SW480 (cell line): Measurements from ENCODE around the gene PUM1.
"Not testable (repeated sequence)": the region's sequence is repeated elsewhere in the genome, so short reads cannot be mapped to it uniquely, and the experiment has no call there.

ENCODE experiments used
- DNase-seq: peaks from one replicate; pipeline ENCODE4 v3.0.0-alpha.2; 2016; ENCODE audit warnings: low spot score

Gene PUM1

DNA sequence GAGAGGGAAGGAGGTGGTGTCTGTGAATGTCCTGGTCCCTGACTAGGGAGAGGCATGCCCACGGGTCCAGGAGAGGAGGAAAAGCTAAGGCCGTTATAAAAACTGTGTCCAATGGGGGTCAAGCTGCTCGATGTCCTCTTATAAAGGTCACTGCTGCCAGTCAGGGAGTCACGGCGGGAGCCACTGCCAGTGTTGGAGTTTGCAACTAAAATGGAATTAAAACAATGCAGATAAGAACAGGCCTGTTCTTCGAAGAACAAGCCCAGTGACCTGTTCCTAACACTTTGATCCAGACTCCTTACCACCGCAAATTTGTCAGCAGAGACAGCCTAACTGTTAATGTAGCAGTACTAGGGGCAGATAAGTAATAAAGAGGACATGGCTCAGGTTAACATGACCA is 100.8 kb downstream of the PUM1 start:
- DNase-seq = no peak

DNA sequence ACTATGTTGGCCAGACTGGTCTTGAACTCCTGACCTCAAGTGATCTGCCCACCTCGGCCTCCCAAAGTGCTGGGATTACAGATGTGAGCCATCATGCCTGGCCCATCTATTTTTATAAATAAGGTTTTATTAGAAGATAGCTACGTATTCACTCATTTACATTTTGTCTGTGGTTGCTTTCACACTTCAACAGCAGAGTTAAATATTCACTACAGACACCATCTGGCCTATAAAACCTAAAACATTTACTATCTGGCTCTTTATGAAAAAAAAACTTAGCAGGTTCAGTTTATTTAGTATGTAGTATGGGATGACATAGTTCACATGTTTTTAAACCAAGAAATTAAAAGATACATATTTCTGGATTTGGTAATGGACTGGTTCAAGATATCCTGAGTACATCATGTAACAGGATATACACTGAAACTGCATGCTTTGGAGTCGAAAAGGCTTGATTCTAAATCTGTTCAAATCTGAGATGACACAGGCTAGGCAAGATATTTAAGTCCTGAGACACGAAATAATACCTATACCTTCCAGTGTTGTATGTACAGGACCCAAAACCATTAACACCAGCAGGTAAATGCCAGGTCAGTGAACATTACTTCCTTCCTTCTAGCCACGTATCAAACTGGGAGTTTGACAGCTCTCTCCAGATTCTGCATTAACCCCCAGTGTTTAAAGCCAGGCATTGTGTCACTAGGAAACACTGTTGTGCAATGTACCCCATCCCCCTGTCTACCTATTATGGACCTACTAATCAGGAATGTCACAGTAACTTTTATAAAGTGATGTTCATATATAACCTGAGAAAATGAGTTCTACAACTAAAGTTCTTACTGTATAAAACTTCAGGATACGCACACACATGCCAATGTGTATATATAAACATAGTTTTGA is 102.7 kb downstream of the PUM1 start:
- DNase-seq = no peak

DNA sequence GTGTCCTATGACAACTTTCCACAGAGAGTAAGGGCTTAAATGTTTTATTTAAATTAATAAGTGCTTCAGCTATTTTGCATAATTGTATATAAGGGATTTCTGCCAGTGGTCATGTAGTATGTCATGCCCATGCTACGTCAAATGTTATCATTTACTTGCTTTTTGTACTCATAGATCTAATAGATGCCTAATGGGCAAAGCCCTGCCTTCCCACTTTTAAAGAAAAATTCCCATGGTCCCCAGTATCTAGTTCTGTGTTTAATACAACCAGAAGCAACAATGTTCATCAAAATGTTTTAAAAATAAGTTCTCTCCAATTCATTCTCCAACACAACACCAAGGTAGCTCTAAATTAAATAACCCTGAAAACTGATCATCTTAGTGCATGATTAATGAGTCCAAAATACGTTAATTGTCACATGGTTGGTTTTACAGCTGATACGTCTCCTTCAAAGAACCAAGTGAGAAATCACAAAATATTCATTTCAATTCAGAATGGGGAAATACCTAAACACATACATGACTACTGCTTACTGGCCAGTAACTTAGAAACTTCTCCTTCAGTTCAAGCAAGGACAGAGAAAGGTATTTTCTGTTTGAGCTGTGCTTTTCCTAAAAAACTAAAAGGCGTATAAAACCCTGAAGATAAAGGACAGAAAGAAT is 107.8 kb downstream of the PUM1 start:
- DNase-seq = no peak

DNA sequence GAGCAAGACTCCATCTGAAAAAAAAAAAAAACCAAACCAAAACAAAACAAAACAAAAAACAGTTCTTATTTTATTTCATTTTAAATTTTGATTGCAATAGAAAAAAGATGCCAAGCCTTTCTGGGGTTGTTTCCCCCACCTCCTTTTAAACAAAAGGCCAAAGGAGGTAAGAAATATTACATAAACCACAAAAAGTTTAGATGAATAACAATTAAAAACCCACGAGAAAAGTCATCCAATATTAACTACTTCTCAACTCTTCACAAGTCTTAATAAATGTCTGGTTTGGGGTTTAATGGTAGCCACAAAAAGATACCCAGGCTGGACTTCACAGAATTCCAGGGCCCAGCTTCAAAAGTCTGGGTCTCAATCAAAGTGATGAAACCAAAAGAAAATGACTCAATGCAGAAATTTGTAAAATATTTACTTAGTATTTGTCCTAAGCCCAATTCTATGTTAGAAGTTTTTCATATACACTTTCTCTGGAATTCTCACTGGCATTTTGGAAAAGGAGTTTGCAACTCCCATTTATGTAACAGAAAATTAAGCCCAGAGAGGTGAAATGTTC is 110.0 kb downstream of the PUM1 start:
- DNase-seq = no peak

DNA sequence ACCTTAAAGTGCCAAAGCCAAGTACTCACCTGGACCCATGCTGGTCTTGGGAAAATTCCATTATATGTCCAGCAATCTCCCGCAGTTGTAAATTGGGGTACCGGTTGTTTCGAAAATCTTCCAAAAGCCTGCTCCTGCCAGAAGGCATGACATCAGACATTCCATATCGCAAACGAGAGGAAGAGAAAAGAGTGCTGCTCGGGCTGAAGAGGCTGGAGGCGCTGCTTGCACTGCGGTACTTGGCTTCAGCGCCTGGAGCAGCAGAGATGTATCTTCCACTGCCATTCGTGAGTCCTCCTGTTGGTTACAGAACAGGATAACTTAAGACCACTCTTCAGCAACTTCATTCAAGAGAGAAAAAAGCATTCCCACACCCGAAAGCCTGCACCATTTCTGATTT is 111.8 kb downstream of the PUM1 start:
- no peak for DNase-seq

DNA sequence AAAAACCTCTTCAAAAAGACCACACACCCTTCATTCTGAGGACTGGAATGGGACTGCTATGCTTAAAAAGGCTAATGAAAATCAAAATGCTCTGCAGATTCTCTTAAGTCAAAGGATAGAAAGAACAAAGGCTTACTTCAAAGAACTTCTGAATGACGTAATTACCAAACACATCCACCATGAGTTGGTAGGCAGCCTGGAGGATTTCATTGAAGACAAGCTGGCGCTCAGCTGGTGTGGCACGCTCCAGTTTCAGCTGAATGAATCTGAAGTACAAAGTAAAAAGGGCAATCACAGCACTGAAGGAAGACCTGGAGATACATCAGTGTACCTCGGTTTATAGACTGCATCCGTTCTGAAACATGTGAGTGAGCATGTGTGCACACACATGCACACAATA is 113.4 kb downstream of the PUM1 start:
- DNase-seq = peak; percentile 43

DNA sequence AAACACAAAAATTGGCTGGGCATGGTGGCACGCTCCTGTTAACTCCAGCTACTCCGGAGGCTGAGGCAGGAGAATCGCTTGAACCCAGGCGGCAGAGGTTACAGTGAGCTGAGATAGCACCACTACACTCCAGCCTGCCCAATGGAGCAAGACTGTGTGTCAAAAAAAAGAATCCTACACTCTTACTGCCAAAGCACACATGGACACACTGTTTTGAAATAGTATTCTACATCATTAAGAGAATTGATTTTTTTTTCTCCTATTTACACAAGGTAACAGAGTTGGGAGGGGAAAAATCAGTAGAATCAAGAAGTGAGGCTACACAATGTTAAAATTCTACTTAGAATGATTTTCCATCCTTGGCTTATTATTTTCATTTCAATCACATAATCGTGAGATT is 114.8 kb downstream of the PUM1 start:
- no peak for DNase-seq

DNA sequence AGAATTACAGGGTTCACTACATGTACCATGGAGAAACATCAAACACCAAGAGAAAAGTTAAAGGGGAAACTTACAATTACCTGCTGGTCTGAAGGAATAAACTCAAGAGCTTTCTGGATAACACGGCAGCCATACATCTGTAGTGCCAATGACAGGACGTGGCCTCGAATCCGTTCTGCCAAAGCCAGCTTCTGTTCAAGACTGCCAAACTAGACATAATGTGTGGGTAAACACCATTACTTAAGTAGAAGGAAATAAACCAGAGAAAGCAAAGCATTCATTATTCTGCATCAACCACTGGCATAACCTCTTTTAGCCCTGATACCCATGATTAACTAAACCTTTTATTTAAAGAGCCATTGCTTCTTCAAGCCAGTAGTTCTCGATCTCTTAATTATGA is 115.5 kb downstream of the PUM1 start:
- no peak for DNase-seq

DNA sequence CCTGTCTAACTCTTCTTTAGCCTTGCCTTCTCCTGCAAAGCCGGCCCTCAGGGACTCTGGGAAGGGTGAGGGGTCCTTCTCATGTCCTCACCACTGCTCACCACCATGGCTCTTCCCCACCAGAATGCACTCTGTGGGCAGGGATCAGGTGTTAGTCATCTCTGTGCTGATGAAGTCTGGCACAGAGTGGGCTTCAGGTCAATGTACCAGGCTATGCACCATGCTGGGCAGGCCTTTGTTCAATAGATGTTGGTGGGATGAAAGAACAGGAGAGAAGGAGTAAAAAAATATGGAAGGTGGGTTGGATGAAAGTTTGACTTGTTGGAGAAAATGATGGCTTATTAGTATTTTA is 116.1 kb downstream of the PUM1 start:
- DNase-seq = not testable (repeated sequence)

DNA sequence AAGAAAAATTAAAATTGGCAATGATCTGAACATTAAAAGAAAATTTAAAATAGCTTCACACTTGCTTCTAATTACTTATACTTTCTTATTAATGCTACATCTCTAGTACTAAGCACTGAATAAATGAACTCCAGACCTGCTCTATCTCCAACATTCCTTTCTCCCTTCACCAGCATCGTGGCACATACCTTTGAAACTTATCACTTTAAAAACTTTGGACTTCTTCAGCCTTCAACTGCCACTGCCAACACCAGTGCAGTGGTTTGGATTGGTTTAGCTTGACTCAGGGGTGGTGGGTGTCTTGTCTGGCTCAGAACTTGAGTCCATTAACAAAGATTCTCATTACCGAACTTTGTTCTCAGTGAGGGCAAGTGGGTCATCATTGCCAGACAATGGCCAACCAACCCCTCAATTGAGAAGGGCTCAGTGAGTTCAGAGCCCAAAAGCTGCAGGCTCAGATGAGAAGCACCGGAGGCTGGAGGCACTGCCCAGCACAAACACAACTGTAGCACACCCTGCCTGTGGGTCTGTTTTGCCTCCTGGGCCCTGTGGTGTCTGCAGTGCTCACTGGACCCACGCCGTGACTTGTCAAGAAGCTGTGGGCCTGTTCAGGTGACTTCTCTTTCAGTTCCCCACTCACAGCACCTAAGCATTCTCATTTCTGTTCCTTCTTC is 116.6 kb downstream of the PUM1 start:
- DNase-seq = not testable (repeated sequence)

DNA sequence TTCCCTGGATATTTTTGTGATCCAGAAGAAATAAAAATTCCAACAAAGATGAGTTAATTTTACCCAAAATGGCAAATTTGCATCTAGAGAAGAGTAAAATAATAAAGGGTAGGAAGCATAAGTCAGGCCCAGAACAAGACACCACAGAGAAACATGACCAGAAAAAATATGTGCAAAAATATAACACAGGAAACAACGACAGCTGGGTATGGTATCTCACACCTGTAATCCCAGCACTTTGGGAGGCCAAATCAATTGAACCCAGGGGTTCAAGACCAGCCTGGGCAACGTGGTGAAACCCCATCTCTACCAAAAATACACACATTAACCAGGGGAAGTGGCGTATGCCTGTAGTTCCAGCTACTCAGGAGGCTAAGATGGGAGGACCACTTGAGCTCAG is 117.2 kb downstream of the PUM1 start:
- no peak for DNase-seq

DNA sequence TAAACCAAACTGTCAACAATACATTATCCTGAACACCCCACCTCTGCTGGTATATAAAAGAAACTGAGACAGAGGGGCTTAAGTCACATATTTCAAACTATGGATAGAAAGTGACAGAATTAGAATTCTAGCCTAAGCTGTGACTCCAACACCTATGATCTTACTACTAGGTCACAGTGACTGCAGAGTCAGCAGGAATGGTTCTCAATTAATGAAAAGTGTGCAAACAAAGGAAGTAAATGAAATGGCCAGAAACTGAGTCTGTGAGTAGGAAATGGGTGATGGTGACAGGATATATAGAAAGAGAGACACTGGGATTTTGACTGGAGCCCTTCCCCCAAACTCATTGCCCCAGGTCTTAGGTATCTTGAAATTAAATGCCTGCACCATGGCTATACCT is 118.3 kb downstream of the PUM1 start:
- DNase-seq = no peak

DNA sequence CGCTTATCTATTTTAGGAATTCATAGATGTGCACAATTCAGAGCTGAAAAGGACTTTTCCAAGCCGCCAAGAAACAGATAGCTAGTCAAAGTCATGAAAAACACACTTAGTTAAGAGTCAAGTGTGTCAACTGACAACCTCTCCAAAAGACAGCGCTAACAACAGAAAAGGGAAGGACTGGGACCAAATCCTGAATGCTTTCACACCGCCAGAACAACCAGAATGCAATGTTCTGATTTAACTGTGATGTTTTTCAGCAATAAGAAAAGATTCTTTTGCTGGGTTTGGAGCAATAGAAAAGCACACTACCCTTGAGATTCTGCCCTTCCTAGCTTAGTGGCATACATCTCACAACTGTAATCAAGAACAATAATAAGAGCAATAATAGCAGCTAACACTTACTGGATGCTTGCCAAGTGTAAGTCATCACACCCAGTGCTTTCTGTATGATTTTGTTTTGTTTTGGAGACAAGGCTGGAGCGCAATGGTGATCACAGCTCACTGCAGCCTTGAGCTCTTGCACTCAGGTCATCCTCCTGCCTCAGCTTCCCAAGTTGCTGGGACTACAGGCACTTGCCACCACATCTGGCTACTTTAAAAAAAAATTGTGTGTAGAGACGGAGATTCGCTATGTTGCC is 123.1 kb downstream of the PUM1 start:
- no peak for DNase-seq

DNA sequence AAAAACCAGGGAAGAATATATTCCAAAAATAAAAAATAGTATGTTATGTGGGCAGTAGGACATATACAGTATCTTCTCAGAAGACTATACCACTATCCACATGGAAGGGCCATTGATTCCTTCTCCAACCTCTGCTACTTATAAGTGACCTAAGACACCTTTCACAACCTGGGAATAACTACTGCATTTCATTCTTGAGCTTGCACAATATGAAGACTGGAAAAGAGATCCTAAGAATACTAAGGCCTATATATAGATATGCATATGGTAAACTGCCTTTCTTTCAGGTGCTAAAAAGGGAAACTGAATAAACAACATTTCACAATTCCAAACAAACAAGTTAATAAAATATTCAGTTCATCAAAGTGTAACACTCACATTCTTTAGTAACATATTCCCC is 125.0 kb downstream of the PUM1 start:
- no peak for DNase-seq

DNA sequence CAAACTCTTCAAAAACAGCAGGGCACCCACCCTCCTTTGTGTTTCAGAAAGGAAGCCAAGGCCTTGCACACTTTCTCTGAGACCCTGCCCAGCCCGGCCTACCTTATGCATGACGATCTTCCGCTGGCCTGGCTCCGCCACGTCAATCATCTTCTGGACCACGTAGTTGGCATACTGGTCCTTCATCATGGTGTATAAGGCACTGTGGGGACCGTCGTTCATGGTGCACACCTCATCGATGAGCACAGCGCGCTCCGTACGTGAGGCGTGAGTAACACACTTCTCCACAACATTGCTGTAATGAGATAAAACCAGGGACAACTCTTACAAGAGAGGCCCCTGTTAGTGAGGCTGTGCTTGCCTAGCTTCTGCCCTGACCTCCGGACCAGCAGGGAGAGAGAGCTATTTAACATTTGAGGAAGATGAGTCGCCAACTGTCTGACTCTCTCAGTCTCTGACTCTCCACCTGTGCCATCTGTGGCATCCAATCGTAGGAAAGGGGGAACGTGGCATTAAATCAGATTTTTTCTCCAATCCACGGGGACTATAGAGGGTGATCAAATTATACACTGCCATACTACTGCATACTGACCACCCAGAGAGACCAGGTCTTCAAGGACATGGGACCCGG is 128.9 kb downstream of the PUM1 start:
- no peak for DNase-seq

DNA sequence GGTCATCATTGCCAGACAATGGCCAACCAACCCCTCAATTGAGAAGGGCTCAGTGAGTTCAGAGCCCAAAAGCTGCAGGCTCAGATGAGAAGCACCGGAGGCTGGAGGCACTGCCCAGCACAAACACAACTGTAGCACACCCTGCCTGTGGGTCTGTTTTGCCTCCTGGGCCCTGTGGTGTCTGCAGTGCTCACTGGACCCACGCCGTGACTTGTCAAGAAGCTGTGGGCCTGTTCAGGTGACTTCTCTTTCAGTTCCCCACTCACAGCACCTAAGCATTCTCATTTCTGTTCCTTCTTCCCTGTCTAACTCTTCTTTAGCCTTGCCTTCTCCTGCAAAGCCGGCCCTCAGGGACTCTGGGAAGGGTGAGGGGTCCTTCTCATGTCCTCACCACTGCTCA is 129.8 kb downstream of the PUM1 start:
- not testable (repeated sequence) for DNase-seq

DNA sequence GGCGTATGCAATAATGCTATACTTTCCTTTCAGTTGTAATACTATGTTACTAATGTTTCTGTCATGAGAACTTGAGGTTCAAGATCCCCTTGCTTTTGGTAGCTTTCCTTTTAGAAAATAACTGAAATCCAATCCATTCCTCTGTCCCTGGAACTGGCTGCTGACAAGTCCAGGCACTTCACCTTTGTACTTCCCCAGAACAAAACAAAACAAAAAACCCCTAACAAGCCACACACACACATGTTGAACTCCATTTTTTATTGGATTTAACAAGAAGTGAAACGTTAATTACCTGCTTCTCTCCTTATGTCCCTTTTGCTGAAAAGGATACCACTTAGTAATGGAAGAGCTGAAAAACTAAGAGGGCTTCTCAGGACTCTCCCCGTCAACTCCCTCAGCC is 130.9 kb downstream of the PUM1 start:
- no peak for DNase-seq

DNA sequence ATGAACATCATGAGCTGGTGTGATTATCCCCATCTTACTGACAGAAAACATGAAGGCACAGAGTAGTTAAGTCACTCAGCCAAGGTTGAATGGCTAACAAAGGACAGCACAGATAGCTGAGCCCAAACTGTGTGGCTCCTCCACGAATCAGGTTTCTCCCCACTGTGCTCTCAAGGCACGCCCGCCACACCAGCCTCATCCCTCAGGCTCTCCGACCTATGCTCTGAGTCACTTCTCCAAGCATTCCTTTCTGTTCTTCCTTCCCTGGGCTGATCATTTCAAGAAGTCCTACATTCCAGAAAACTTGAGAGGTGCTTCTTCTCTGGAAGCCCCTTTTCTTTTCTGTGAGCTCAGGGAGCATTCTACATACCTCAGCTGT is 131.7 kb downstream of the PUM1 start:
- DNase-seq = no peak

DNA sequence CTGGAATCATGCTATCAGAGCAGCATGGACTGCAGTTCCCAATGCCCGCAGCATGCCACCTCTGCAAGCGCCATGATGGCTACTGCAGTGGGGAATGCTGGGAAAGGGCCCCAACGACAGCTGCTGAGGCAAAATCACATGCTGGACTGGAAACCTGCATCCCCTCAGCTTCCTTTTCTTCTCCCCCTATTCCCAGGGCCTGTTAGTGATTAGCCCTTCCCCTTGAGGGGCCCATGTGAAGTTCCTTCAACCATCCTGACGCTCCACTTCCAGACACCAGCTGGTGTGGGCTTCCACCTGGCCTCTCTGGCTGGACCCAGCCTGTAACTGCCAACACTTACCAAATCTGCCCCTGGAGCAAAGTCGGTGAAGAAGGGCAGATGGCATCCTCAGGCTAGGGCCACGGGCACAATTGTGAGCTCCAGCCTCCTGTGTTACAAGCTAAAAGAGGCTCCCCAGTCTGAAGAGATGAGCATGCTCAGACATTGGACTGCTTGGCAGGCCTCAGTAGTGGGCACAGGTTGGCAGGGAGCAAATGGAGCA is 134.8 kb downstream of the PUM1 start:
- DNase-seq = no peak

DNA sequence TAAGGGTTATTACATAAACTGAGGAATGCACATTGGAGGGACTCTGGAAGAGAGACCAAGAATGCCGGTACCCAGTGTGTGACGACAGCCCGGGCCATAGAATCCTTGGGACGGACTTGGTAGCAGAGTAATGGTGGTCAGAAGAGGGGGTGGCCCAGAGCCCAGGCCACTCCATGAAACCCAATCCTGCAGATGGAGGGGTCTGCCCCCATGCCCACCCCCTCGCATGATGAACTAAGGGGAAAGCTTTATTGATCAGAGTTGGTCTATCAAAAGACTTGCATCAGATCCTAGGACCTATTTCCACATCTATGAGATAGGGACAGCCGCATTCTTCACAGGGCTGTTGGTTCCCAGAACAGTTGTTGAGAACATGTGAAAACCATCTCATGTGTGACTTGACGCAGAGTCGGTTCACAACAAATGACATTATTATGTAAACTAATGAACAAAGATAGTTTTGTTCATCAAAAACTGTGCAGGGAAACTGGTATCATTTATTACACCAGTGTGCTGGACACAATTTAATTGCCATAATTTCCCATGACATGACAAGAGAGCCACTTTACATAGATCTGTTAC is 135.5 kb downstream of the PUM1 start:
- no peak for DNase-seq
